Endodermal cell (in vitro differentiated cells): ENCODE results near the gene PHKG2. TPM values are rescaled to one million over a fixed set of nuclear protein-coding genes. Genes with fewer than 3 reads are reported as not detected.

Experiments
- DNase-seq: peaks from one replicate; pipeline ENCODE4 v3.0.0-alpha.2; 2017
- H3K27ac ChIP-seq: 2 replicates; pipeline ENCODE4 v1.5.1; 2013; ENCODE audit warnings: mild to moderate bottlenecking, low read depth, low read length, moderate library complexity
- H3K27me3 ChIP-seq: 2 replicates; pipeline ENCODE4 v1.6.1; 2013; ENCODE audit warnings: mild to moderate bottlenecking, low read length, moderate library complexity; ENCODE audit not compliant: insufficient read depth, control insufficient read depth, poor library complexity, severe bottlenecking
- H3K36me3 ChIP-seq: 2 replicates; pipeline ENCODE4 v1.7.0; 2013; ENCODE audit warnings: mild to moderate bottlenecking, low read length, moderate library complexity; ENCODE audit not compliant: control insufficient read depth, insufficient read depth
- H3K4me1 ChIP-seq: one replicate; pipeline ENCODE4 v1.7.0; 2013; ENCODE audit warnings: low read length; ENCODE audit not compliant: control insufficient read depth, insufficient read depth
- H3K4me3 ChIP-seq: 2 replicates; pipeline ENCODE4 v1.5.1; 2013; ENCODE audit warnings: mild to moderate bottlenecking, low read length, moderate library complexity
- H3K9ac ChIP-seq: 2 replicates; pipeline ENCODE4 v1.6.1; 2013; ENCODE audit warnings: mild to moderate bottlenecking, low read length, moderate library complexity; ENCODE audit not compliant: poor library complexity, severe bottlenecking; ENCODE audit errors: extremely low read depth
- H3K9me3 ChIP-seq: 2 replicates; pipeline ENCODE4 v1.6.1; 2013; ENCODE audit warnings: mild to moderate bottlenecking, low read length, moderate library complexity; ENCODE audit not compliant: control insufficient read depth
- H3K27ac Mint-ChIP-seq: 2 replicates; pipeline ENCODE4 v1.8.0; 2020; ENCODE audit warnings: mixed read lengths
- H3K27me3 Mint-ChIP-seq: 2 replicates; pipeline ENCODE4 v1.8.0; 2021; ENCODE audit warnings: mild to moderate bottlenecking, mixed read lengths; ENCODE audit not compliant: insufficient read depth
- H3K36me3 Mint-ChIP-seq: 2 replicates; pipeline ENCODE4 v1.8.0; 2020; ENCODE audit warnings: low read depth, mixed read lengths
- H3K4me1 Mint-ChIP-seq: 2 replicates; pipeline ENCODE4 v1.8.0; 2020; ENCODE audit warnings: mixed read lengths
- H3K4me3 Mint-ChIP-seq: 2 replicates; pipeline ENCODE4 v1.8.0; 2020; ENCODE audit warnings: mild to moderate bottlenecking, moderate library complexity, mixed read lengths
- H3K9me3 Mint-ChIP-seq: 2 replicates; pipeline ENCODE4 v1.8.0; 2020; ENCODE audit warnings: mild to moderate bottlenecking, mixed read lengths
- WGBS, 2 experiments: methylation state at CpG; one replicate each; pipeline versions ENCODE4 v1.1.5 to v1.1.7; 2013; ENCODE audit warnings: missing lambda C conversion rate in 2 of 2, mixed read lengths in 1 of 2; ENCODE audit not compliant: insufficient coverage in 1 of 2, insufficient read length in 1 of 2; 5-methylcytosine and 5-hydroxymethylcytosine counted together
- total RNA-seq, 2 donors: library from RNA; stranded (reverse); fragmentation: NEBNext Ultra II Directional in 1 of 2; extraction: Animal tissue kit (Norgen Biotek cat#: 25700) in 1 of 2; gene quantifications; 2 replicates in 1 of 2; 3 replicates in 1 of 2; pipeline ENCODE4 v1.2.1, GENCODE V29; 2021
- TF ChIP-seq, protein P1 (sequence below): fragments of 200-600 bp; sonication (generic); conservative IDR thresholded peaks from 2 replicates; pipeline ENCODE4 v1.5.0; 2021; ENCODE audit warnings: antibody characterized with exemption, mild to moderate bottlenecking

PHKG2 gene
- total RNA-seq, 2 donors from 2014 or later, result 49.8 to 54.8 TPM

DNA sequence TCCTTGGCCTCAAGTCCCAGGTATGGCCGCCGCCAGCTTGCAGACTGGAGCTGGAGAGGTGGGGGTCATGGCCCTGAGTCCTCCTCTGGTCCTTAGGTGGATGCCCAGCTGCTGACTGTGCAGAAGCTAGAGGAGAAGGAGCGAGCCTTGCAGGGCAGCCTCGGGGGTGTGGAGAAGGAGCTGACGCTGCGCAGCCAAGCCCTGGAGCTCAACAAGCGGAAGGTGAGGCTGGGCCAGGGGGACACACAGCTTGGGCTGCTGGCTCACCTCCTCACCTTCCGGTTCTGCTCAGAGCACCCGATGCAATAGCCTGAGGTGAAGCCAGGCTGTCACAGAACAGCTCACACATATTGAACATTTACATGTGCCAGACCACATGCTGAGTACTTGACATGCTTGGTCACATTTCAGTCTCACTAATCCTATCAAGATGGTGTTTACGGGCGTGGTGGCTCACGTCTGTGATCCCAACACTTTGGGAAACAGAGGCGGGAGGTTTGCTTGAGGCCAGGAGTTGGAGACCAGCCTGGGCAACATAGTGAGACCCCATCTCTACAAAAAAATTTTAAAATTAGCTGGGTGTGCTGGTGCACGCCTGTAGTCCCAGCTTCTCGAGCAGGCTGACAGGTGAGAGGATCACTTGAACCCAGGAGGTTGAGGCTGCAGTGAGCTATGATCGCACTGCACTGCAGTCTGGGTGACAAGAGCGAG, 21.3 kb downstream of the PHKG2 start:
- no peaks in the 10 kb centered on the region for H3K9me3 ChIP-seq
- no peaks in the 10 kb centered on the region for H3K4me1 Mint-ChIP-seq
- no peak overlapping the region for H3K4me3 Mint-ChIP-seq
- H3K36me3 Mint-ChIP-seq, result peaks cover 83% of the 10 kb centered on the region
- H3K27me3 Mint-ChIP-seq, result no peaks in the 10 kb centered on the region
- no peaks in the 10 kb centered on the region for H3K27me3 ChIP-seq
- TF ChIP-seq, protein P1, sequence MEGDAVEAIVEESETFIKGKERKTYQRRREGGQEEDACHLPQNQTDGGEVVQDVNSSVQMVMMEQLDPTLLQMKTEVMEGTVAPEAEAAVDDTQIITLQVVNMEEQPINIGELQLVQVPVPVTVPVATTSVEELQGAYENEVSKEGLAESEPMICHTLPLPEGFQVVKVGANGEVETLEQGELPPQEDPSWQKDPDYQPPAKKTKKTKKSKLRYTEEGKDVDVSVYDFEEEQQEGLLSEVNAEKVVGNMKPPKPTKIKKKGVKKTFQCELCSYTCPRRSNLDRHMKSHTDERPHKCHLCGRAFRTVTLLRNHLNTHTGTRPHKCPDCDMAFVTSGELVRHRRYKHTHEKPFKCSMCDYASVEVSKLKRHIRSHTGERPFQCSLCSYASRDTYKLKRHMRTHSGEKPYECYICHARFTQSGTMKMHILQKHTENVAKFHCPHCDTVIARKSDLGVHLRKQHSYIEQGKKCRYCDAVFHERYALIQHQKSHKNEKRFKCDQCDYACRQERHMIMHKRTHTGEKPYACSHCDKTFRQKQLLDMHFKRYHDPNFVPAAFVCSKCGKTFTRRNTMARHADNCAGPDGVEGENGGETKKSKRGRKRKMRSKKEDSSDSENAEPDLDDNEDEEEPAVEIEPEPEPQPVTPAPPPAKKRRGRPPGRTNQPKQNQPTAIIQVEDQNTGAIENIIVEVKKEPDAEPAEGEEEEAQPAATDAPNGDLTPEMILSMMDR, result no peak
- H3K9ac ChIP-seq, result no peak overlapping the region
- H3K27ac Mint-ChIP-seq, result no peak overlapping the region
- H3K4me1 ChIP-seq, result no peaks in the 10 kb centered on the region
- DNase-seq, result no peak
- no peak overlapping the region for H3K27ac ChIP-seq
- 93 to 98% methylated on average over 7 to 16 of the region's 17 CpGs for WGBS, 2 experiments
- no peaks in the 10 kb centered on the region for H3K9me3 Mint-ChIP-seq
- H3K36me3 ChIP-seq, result peaks cover 92% of the 10 kb centered on the region
- H3K4me3 ChIP-seq, result no peak overlapping the region

DNA sequence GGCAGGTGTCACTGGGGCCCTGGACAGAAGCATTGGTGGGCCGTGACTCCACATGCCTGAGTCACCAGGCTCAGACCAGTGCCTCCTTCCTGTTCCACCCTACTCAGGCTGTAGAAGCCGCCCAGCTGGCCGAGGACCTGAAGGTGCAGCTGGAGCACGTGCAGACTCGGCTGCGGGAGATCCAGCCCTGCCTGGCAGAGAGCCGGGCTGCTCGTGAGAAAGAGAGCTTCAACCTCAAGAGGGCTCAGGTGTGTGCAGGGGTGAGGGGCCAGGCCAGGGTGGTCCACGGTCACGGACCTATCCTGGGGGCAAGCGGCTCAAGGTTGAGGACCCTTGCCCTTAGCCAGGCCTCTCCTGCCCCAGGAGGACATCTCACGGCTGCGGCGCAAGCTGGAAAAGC, 23.5 kb downstream of the PHKG2 start:
- no peak overlapping the region for H3K4me3 Mint-ChIP-seq
- H3K4me1 Mint-ChIP-seq, result peaks cover 1% of the 10 kb centered on the region
- no peak overlapping the region for H3K27ac ChIP-seq
- no peak overlapping the region for H3K27ac Mint-ChIP-seq
- H3K4me3 ChIP-seq, result no peak overlapping the region
- no peaks in the 10 kb centered on the region for H3K9me3 Mint-ChIP-seq
- 94 to 97% methylated on average over 11 to 14 of the region's 14 CpGs for WGBS, 2 experiments
- H3K9ac ChIP-seq, result no peak overlapping the region
- peaks cover 73% of the 10 kb centered on the region for H3K36me3 ChIP-seq
- TF ChIP-seq, protein P1, result no peak
- no peaks in the 10 kb centered on the region for H3K27me3 Mint-ChIP-seq
- H3K4me1 ChIP-seq, result no peaks in the 10 kb centered on the region
- peaks cover 63% of the 10 kb centered on the region for H3K36me3 Mint-ChIP-seq
- no peaks in the 10 kb centered on the region for H3K27me3 ChIP-seq
- no peaks in the 10 kb centered on the region for H3K9me3 ChIP-seq
- DNase-seq, result no peak

DNA sequence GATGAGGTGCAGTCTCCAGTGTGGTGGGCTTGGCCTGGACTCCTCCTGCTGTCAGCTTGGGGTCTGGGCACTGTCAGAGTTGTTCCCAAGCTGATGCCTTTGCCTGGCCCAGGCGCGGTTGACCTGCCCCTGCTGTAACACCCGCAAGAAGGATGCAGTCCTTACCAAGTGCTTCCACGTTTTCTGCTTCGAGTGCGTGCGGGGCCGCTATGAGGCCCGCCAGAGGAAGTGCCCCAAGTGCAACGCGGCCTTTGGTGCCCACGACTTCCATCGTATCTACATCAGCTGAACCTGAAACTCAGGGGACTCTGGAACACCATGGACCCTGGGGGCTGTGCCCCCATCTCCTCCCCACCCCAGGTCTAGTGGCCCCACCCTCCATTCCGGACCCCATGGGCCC, 25.6 kb downstream of the PHKG2 start:
- Mint-ChIP-seq H3K9me3 (no peaks in the 10 kb centered on the region), H3K4me1 (peaks cover 11% of the 10 kb centered on the region), H3K27me3 (no peaks in the 10 kb centered on the region), H3K36me3 (peaks cover 44% of the 10 kb centered on the region), H3K4me3 (no peak overlapping the region), H3K27ac (no peak overlapping the region)
- DNase-seq, result no peak
- TF ChIP-seq, protein P1, result no peak
- no peaks in the 10 kb centered on the region for H3K9me3 ChIP-seq
- peaks cover 52% of the 10 kb centered on the region for H3K36me3 ChIP-seq
- H3K4me1 ChIP-seq, result no peaks in the 10 kb centered on the region
- H3K27ac ChIP-seq, result no peak overlapping the region
- no peak overlapping the region for H3K9ac ChIP-seq
- no peaks in the 10 kb centered on the region for H3K27me3 ChIP-seq
- no peak overlapping the region for H3K4me3 ChIP-seq
- WGBS, 2 experiments, result 96 to 97% methylated on average over 13 to 14 of the region's 14 CpGs
